Mesendoderm (in vitro differentiated cells): ENCODE results near the gene DOCK2.
A peak's percentile ranks its signal among the peaks of the same experiment; 100 is the strongest.
"Not testable (repeated sequence)": the region's sequence is repeated elsewhere in the genome, so short reads cannot be mapped to it uniquely, and the experiment has no call there.

Source experiments
- DNase-seq: peaks from one replicate; pipeline ENCODE4 v3.0.0; 2013
- H2AK5ac ChIP-seq: 2 replicates; pipeline ENCODE4 v1.6.1; 2013; ENCODE audit warnings: low read length, inconsistent platforms
- H2BK120ac ChIP-seq: 2 replicates; pipeline ENCODE4 v1.6.1; 2013; ENCODE audit warnings: low read depth, mild to moderate bottlenecking, low read length, moderate library complexity, mixed read lengths
- H2BK15ac ChIP-seq: replicated peaks from 2 replicates; pipeline ENCODE4 v1.6.1; 2013; ENCODE audit warnings: low read depth, mild to moderate bottlenecking, moderate library complexity
- H2BK5ac ChIP-seq: 2 replicates; pipeline ENCODE4 v1.6.1; 2013; ENCODE audit warnings: low read length, inconsistent platforms
- H3K18ac ChIP-seq: 2 replicates; pipeline ENCODE4 v1.6.1; 2013; ENCODE audit warnings: mild to moderate bottlenecking, low read length, mixed read lengths
- H3K23ac ChIP-seq: one replicate; pipeline ENCODE4 v1.6.1; 2013; ENCODE audit warnings: low read length
- H3K27ac ChIP-seq: 2 replicates; pipeline ENCODE4 v1.5.1; 2013; ENCODE audit warnings: low read depth, mild to moderate bottlenecking, inconsistent platforms, low read length, moderate library complexity
- H3K27me3 ChIP-seq: 2 replicates; pipeline ENCODE4 v1.6.1; 2013; ENCODE audit warnings: low read length, control low read depth, mild to moderate bottlenecking, inconsistent platforms; ENCODE audit not compliant: insufficient read depth, poor library complexity
- H3K36me3 ChIP-seq: 2 replicates; pipeline ENCODE4 v1.6.1; 2013; ENCODE audit warnings: low read length, inconsistent platforms; ENCODE audit not compliant: control insufficient read depth, insufficient read depth
- H3K4ac ChIP-seq: one replicate; pipeline ENCODE4 v1.6.1; 2013; ENCODE audit warnings: low read depth, mild to moderate bottlenecking, low read length, moderate library complexity
- H3K4me1 ChIP-seq: 2 replicates; pipeline ENCODE4 v1.6.1; 2013; ENCODE audit warnings: low read depth, low read length, inconsistent platforms; ENCODE audit not compliant: control insufficient read depth
- H3K4me2 ChIP-seq: 2 replicates; pipeline ENCODE4 v1.6.1; 2013; ENCODE audit warnings: low read length
- H3K4me3 ChIP-seq: 2 replicates; pipeline ENCODE4 v1.5.1; 2013; ENCODE audit warnings: mild to moderate bottlenecking, low read length
- H3K56ac ChIP-seq: one replicate; pipeline ENCODE4 v1.6.1; 2013; ENCODE audit warnings: low read length
- H3K79me1 ChIP-seq: 2 replicates; pipeline ENCODE4 v1.6.1; 2013; ENCODE audit warnings: low read length, inconsistent platforms
- H3K79me2 ChIP-seq: 2 replicates; pipeline ENCODE4 v1.6.1; 2013; ENCODE audit warnings: mild to moderate bottlenecking, low read length; ENCODE audit not compliant: control insufficient read depth, insufficient read depth
- H3K9ac ChIP-seq: 2 replicates; pipeline ENCODE4 v1.6.1; 2013; ENCODE audit warnings: low read length, inconsistent platforms
- H4K5ac ChIP-seq: one replicate; pipeline ENCODE4 v1.6.1; 2013; ENCODE audit warnings: low read length
- H4K8ac ChIP-seq: one replicate; pipeline ENCODE4 v1.6.1; 2013; ENCODE audit warnings: low read depth, mild to moderate bottlenecking, control low read depth, low read length, moderate library complexity
- WGBS: extraction: QIAGEN DNeasy Blood & Tissue Kit; methylation state at CpG from one replicate; pipeline ENCODE4 v1.1.7; 2013; ENCODE audit warnings: low lambda C conversion rate, missing lambda C conversion rate; ENCODE audit not compliant: insufficient coverage; ENCODE audit errors: extremely low coverage; 5-methylcytosine and 5-hydroxymethylcytosine counted together

Gene DOCK2

GRCh38 chr5:169763376-169764017 lies 126.4 kb downstream of the DOCK2 start:
- no peaks in the 10 kb centered on the region for H3K36me3 ChIP-seq
- no peak overlapping the region for H3K4ac ChIP-seq
- H3K27ac ChIP-seq = no peak overlapping the region
- no peak overlapping the region for H4K5ac ChIP-seq
- no peak overlapping the region for H2BK15ac ChIP-seq
- WGBS = no CpG with 5 or more reads among the region's 8 CpGs
- H3K4me3 ChIP-seq = no peak overlapping the region
- no peaks in the 10 kb centered on the region for H3K4me1 ChIP-seq
- H3K27me3 ChIP-seq = no peaks in the 10 kb centered on the region
- no peak overlapping the region for H3K56ac ChIP-seq
- H2BK5ac ChIP-seq = no peak overlapping the region
- H3K23ac ChIP-seq = no peak overlapping the region
- no peaks in the 10 kb centered on the region for H3K79me1 ChIP-seq
- no peak overlapping the region for H4K8ac ChIP-seq
- H3K79me2 ChIP-seq = no peaks in the 10 kb centered on the region
- no peak overlapping the region for H3K18ac ChIP-seq
- no peak overlapping the region for H2AK5ac ChIP-seq
- DNase-seq = no peak
- H3K4me2 ChIP-seq = no peak overlapping the region
- no peak overlapping the region for H2BK120ac ChIP-seq
- H3K9ac ChIP-seq = no peak overlapping the region

- DNase-seq = no peak
- no peak overlapping the region for H3K9ac ChIP-seq
- no peak overlapping the region for H4K8ac ChIP-seq
- no peak overlapping the region for H3K4ac ChIP-seq
- H3K36me3 ChIP-seq = no peaks in the 10 kb centered on the region
- no peaks in the 10 kb centered on the region for H3K4me1 ChIP-seq
- H2BK15ac ChIP-seq = no peak overlapping the region
- H3K79me1 ChIP-seq = no peaks in the 10 kb centered on the region
- no peak overlapping the region for H3K4me3 ChIP-seq
- H2BK120ac ChIP-seq = no peak overlapping the region
- no peaks in the 10 kb centered on the region for H3K27me3 ChIP-seq
- no CpG with 5 or more reads among the region's 5 CpGs for WGBS
- H2AK5ac ChIP-seq = no peak overlapping the region
- no peak overlapping the region for H3K4me2 ChIP-seq
- H3K18ac ChIP-seq = no peak overlapping the region
- no peaks in the 10 kb centered on the region for H3K79me2 ChIP-seq
- no peak overlapping the region for H3K27ac ChIP-seq
- H3K23ac ChIP-seq = no peak overlapping the region
- no peak overlapping the region for H4K5ac ChIP-seq
- no peak overlapping the region for H3K56ac ChIP-seq
- no peak overlapping the region for H2BK5ac ChIP-seq
Measured at GRCh38 chr5:169764018-169764378, 126.9 kb downstream of the DOCK2 start.

DNA sequence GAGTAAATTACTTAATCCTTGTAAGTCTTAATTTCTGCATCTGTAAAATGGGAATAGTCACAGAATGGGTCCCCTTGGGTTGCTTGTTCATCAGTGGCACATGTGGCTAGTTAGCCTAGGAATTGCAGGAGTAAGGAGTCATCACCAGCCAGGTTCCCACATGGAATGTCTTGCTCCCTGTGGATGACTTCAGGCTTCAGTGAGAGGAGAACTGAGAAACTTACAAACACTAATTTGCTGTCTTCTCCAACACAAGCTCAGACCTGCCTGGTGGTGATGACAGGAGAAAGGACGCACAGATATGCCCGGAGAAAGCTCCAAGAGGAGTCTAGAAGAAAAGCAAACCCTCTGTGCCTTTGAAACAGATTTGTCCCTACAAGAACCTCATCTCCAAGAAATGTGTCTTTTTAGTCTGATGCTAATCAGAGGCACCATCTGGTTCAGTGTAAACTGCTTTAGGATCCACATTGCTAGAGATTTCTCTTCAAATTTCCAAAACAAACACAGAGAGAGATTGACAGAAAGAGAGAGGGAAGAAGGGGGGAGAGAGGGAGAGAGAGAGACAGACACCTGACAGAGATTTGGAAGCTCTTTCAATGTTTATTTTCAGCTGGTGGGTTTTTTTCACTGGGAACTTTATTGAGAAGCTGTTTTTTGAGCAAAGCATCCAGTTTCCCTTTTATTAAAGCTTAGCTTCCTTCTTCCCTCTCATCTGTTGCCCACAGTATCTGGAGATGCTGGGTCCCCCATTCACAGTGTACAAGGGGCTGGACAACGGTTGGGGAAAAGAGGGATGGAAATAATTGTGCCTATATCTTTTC lies 128.3 kb downstream of the DOCK2 start:
- Histone ChIP-seq H4K5ac (no peak overlapping the region), H4K8ac (no peak overlapping the region), H3K36me3 (no peaks in the 10 kb centered on the region), H3K27ac (no peak overlapping the region), H3K79me2 (no peaks in the 10 kb centered on the region), H3K4me2 (no peak overlapping the region), H3K27me3 (no peaks in the 10 kb centered on the region), H3K9ac (no peak overlapping the region), H3K4ac (peak overlapping the region; percentile 62), H3K56ac (no peak overlapping the region), H3K4me3 (no peak overlapping the region), H3K18ac (no peak overlapping the region), H3K4me1 (no peaks in the 10 kb centered on the region), H3K23ac (no peak overlapping the region), H2AK5ac (no peak overlapping the region), H2BK15ac (no peak overlapping the region), H2BK5ac (no peak overlapping the region), H3K79me1 (no peaks in the 10 kb centered on the region), H2BK120ac (no peak overlapping the region)
- no CpG with 5 or more reads among the region's 3 CpGs for WGBS
- no peak for DNase-seq

- not testable (repeated sequence) for H3K56ac ChIP-seq, H3K4me3 ChIP-seq, H3K27ac ChIP-seq, H3K4me2 ChIP-seq, H3K23ac ChIP-seq, H4K5ac ChIP-seq, H3K79me1 ChIP-seq, H3K18ac ChIP-seq, H3K4ac ChIP-seq, H2BK120ac ChIP-seq, H3K79me2 ChIP-seq, H3K4me1 ChIP-seq, H4K8ac ChIP-seq, H2BK5ac ChIP-seq, H2AK5ac ChIP-seq, H2BK15ac ChIP-seq, H3K36me3 ChIP-seq, H3K27me3 ChIP-seq, DNase-seq, H3K9ac ChIP-seq
- WGBS = no CpG with 5 or more reads among the region's 6 CpGs
Measured at GRCh38 chr5:169766943-169767342, 129.9 kb downstream of the DOCK2 start.

- H2AK5ac ChIP-seq = no peak overlapping the region
- H3K79me2 ChIP-seq = no peaks in the 10 kb centered on the region
- no peak overlapping the region for H3K56ac ChIP-seq
- no peaks in the 10 kb centered on the region for H3K27me3 ChIP-seq
- H3K18ac ChIP-seq = no peak overlapping the region
- no peak overlapping the region for H2BK120ac ChIP-seq
- no peak overlapping the region for H2BK15ac ChIP-seq
- no peak overlapping the region for H4K8ac ChIP-seq
- H3K4ac ChIP-seq = no peak overlapping the region
- no peak for DNase-seq
- no peaks in the 10 kb centered on the region for H3K79me1 ChIP-seq
- no peak overlapping the region for H2BK5ac ChIP-seq
- no peak overlapping the region for H3K4me3 ChIP-seq
- no peak overlapping the region for H3K27ac ChIP-seq
- no peaks in the 10 kb centered on the region for H3K36me3 ChIP-seq
- H4K5ac ChIP-seq = no peak overlapping the region
- H3K9ac ChIP-seq = no peak overlapping the region
- no peak overlapping the region for H3K4me2 ChIP-seq
- no peaks in the 10 kb centered on the region for H3K4me1 ChIP-seq
- no peak overlapping the region for H3K23ac ChIP-seq
- WGBS = no CpG with 5 or more reads among the region's 6 CpGs
Measured at GRCh38 chr5:169767938-169768337, 130.9 kb downstream of the DOCK2 start.
